Activated naive CD4-positive, alpha-beta T cell treated with anti-CD3 and anti-CD28 coated beads, Interleukin-2, amount 10 ng/mL, durations not matched to agents 5 hours and 36 hours (primary cell): ENCODE measurements around the gene STOM. TPM values are rescaled to one million over a fixed set of nuclear protein-coding genes. Genes with fewer than 3 reads are reported as not detected.

Experiments
- total RNA-seq, 2 experiments: library from RNA; stranded (reverse); gene quantifications; one replicate each; pipeline ENCODE4 v1.2.3, GENCODE V29; 2021

The STOM gene, protein sequence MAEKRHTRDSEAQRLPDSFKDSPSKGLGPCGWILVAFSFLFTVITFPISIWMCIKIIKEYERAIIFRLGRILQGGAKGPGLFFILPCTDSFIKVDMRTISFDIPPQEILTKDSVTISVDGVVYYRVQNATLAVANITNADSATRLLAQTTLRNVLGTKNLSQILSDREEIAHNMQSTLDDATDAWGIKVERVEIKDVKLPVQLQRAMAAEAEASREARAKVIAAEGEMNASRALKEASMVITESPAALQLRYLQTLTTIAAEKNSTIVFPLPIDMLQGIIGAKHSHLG
- total RNA-seq, result 10 to 100 TPM; 21.5 to 25.8 TPM

DNA sequence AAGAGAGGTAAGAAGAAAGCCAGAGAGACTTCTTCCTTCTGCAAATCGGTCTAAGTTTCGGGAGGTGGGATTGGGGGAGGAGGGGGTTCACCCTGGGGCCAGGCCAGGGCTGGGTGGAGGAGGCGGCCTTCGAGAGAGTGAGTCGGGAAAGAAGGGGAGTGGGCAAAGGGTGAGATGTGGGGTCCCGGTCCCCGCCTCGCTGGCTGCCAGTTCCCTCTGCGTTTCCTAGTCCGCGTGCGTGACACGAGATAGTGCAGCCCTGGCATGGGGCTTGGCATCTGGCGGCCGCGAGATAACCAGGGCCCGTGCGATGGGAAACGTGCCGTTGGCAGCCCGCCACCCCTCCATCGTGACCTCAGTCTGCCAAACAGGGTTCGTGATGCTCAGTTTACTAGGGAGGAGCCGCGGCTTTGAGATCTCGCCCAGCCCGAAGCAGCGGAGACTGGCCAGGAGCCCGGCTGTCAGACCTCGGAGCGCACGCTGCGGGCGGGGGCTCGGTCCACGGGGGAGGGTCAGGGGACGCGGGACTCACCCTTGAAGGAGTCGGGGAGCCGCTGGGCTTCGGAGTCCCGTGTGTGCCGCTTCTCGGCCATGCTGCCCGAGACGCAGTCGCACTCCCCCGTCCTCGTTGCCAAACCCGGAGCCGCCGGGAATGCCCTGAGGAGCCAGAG lies at the start of gene STOM:
Gene STOM (minus strand): TSS at position 656 of the 671 bp plus-strand sequence. CDS start 63 bp downstream, at position 593.

Other genes starting within 250 kb of the STOM start
- gene RAB14, start 168.4 kb downstream of the STOM start, total RNA-seq, result 10 to 100 TPM; 56.7 to 60.6 TPM
- gene GSN, start 102.1 kb downstream of the STOM start, total RNA-seq, result 1 to 10 TPM; 2.5 to 3.7 TPM
- not detected for gene GGTA1, start 129.6 kb upstream of the STOM start, total RNA-seq